GM21619 (cell line): ENCODE data around the gene CTSH.
"Not testable (repeated sequence)": the region's sequence is repeated elsewhere in the genome, so short reads cannot be mapped to it uniquely, and the experiment has no call there.

ENCODE experiments used
- ATAC-seq: cut with Tn5 transposase; IDR thresholded peaks from one replicate; pipeline ENCODE4 v1.9.1; 2021; ENCODE audit not compliant: unreplicated experiment

Gene CTSH

GRCh38 chr15:78942741-78943140, 2.1 kb downstream of the CTSH start:
- ATAC-seq = no peak

GRCh38 chr15:78938658-78939488, 6.0 kb downstream of the CTSH start:
- ATAC-seq = peak; percentile 59

DNA sequence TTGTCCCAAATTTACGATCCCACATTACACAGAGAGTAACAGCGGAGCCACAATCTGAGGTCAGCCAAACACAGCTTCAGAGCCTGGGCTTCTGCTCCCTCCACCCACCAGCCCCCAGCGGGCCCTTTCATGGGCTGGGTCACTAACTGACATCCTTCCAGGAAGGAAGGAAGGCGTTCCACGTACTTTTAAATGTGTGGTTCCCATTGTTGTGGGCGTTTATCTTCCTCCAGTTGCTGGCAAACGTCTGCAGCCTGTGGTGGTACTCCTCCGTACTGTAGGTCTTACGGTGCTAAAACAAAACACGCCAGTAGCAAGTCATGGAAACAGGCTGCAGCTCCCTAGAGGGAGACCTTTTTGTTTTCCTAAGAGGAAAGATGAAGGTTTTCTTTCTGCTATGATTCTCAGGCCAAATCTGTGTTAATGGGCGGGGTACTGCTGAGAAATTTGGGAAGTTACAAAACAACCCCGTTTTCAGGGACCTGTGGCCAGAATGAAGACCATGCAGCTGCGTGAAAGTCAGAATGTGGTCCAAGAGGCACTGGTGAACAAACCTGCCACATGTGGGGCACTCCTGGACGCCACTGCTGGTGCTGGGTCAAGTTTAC, 7.6 kb downstream of the CTSH start:
- ATAC-seq = no peak

DNA sequence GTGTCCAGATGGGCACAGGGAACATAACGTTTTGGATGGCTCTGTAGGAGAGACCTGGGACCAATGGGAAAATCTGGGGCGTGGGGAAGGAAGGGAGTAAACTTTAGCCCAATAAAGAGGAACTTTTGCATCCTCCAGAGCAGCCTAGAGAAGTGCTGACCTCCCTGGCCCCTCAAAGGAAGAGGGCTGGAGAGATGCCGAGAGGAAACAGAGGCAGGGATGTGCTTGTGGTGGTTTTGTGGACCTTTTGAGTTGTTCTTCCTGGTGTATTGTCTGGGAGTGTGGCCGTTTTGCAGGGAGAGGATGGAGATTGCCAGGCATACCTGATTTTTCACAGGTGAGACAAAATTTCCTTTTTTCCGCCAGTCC, 10.2 kb downstream of the CTSH start:
- no peak for ATAC-seq

- no peak for ATAC-seq
Observed at GRCh38 chr15:78933823-78934654, 10.8 kb downstream of the CTSH start.

DNA sequence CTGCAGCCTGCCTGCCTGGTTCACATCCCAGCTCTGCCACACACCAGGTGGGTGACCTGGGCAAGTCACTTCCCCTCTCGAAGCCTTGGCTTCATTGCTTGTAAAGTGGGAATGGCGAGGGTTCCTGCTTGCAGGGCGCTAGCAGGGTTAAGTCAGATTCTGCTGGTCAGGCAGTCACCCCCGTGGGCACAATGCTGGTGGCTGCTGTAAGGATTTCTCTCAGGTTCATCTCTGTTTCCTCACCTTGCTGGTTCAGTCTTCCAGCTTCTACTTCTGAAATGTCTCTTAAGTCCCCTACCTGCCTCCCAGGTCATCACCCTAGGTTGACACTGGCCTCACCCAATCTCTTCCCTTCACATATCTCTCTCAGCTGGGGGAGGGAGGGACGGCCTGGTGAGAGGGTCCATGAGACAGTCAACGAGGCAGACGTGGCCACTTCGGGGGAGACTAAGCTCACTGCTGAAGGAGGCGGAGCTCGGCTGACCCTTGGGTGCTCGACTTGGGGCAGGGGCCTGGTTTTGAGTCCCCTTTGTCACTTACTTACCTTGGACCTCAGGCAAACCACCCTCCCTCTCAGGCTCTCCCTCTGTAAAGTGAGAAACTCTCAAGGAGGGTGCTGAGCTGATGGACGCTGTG, 11.5 kb downstream of the CTSH start:
- no peak for ATAC-seq

GRCh38 chr15:78932258-78932808, 12.5 kb downstream of the CTSH start:
- ATAC-seq = no peak

DNA sequence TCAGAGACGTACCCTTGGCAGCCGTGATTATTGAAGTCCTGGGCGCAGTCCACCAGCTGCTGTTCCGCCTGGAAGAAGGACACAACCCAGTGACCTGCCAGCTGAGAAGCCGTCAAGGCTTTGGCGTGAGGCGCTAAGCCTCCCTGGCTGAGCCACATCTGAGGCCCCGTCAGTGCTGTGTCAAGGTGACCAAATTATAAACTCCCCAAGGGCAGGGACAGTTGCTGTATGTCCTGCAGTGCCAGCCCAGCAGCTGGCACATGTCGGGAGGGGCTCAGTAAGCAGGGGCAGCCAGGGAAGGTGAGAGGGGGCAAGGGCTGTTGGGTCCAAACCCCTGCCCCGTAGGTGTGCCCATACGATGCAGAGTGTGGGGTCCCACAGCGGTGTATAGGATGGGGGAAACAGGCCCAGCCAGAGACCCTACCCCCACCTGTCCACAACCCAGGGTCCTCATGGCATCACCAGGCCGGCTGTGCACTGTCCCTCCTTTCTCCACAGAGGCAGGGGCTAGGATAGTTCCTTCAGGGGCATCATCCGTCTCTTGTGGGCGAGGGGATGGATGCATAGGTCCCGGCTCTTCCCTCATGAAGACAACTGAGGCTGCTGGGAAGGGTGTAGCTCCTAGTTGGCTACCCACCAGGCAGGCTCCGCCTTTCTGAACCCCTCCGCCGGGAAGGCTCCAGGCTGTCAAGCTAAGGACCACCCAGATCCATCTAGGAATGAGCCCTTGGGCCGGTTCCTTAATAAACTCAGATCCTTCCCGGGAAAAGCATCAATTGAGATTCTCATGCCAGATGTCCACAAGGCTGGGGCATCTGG, 13.2 kb downstream of the CTSH start:
- no peak for ATAC-seq

GRCh38 chr15:78930577-78931388, 14.1 kb downstream of the CTSH start:
- ATAC-seq = no peak

GRCh38 chr15:78929536-78930264, 15.1 kb downstream of the CTSH start:
- ATAC-seq = no peak

GRCh38 chr15:78928616-78929093, 16.2 kb downstream of the CTSH start:
- no peak for ATAC-seq

- ATAC-seq = not testable (repeated sequence)
Observed at GRCh38 chr15:78928176-78928575, 16.7 kb downstream of the CTSH start.

- no peak for ATAC-seq
Observed at GRCh38 chr15:78927077-78927790, 17.6 kb downstream of the CTSH start.

- no peak for ATAC-seq
Observed at GRCh38 chr15:78925956-78926743, 18.7 kb downstream of the CTSH start.

GRCh38 chr15:78925076-78925624, 19.7 kb downstream of the CTSH start:
- no peak for ATAC-seq

DNA sequence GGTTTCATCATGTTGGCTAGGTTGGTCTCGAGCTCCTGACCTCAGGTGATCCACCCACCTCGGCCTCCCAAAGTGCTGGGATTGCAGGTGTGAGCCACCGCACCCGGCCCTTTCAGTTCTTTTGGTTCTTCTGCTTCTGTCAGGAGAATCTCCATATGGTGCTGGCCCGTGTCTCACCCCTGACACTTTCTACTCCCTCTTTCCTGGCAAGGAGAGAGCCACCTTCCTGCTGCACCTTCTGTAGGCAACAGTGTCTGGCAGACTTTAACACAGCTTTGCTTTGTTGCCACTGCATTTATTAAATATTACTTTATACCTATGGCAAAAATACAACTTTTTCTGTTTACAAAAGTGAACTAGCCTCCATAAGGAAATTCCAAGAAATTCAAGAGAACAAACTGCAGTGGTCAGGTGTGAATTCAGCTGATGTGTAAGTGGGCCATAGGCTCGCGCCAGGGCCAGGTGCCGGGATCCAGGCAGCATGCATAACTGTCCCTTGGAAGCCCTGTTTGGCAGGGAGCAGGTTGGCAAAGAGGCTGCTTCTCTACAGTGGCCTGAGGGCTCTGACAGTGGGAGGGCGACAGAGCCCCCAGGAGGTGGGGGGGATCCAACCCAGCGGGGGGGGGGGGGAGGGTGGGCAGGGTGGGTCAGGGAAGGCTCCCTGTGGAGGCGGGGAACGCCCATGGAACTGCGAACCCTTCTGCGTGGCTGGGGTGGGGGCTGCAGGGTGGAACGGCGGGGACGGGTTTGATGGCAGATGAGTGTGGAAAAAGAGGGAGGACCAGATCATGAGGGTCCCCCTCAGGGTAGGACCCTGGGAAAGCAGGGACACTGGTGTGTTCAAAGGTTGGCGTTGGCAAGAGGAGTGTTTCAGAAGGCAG, 21.1 kb downstream of the CTSH start:
- ATAC-seq = no peak
